Tibial nerve (tissue), 4 donors: ENCODE results near the gene SIPA1L3.

Experiments used
- EP300 ChIP-seq, 2 donors: sonication (generic); formaldehyde crosslinking; IDR thresholded peaks; one replicate each; pipeline ENCODE4 v1.6.1; 2017; ENCODE audit warnings: antibody characterized with exemption in 2 of 2, mild to moderate bottlenecking in 1 of 2
- POLR2A ChIP-seq, 2 donors: fragments of 450-650 bp; IDR thresholded peaks; one replicate each; pipeline ENCODE4 v1.6.1; 2017; ENCODE audit warnings: antibody characterized with exemption in 2 of 2, mild to moderate bottlenecking in 2 of 2, moderate library complexity in 2 of 2
- TF ChIP-seq, protein P1 (sequence below), 5 experiments: fragments of 200-600 bp in 3 of 5; fragments of 450-650 bp in 2 of 5; sonication (generic) in 3 of 5; IDR thresholded peaks; one replicate each; pipeline ENCODE4 v1.5.1; 2016 to 2019; ENCODE audit warnings: antibody characterized with exemption in 5 of 5, mild to moderate bottlenecking in 3 of 5, moderate library complexity in 2 of 5

DNA sequence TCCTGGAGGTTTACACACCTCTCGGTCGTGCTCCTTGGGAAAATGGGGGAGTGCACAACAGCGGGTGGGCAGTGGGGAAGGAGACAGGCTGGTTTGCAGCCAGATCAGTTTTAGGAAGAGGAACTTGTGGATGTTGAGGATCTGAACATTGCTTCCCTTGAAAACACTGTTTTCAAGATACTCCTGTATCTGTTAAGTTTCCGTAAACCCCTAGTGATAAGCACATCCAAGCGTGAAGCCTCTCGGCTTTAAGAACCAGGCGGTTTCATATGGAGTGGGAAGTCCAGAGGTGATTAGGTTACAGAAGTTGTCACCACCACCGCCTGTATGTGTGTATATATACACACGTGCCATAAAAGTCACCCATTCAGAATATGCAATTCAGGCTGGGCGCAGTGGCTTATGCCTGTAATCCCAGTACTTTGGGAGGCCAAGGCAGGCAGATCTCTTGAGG is 47.4 kb downstream of the SIPA1L3 start:
- TF ChIP-seq, protein P1, sequence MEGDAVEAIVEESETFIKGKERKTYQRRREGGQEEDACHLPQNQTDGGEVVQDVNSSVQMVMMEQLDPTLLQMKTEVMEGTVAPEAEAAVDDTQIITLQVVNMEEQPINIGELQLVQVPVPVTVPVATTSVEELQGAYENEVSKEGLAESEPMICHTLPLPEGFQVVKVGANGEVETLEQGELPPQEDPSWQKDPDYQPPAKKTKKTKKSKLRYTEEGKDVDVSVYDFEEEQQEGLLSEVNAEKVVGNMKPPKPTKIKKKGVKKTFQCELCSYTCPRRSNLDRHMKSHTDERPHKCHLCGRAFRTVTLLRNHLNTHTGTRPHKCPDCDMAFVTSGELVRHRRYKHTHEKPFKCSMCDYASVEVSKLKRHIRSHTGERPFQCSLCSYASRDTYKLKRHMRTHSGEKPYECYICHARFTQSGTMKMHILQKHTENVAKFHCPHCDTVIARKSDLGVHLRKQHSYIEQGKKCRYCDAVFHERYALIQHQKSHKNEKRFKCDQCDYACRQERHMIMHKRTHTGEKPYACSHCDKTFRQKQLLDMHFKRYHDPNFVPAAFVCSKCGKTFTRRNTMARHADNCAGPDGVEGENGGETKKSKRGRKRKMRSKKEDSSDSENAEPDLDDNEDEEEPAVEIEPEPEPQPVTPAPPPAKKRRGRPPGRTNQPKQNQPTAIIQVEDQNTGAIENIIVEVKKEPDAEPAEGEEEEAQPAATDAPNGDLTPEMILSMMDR (IDR thresholded peaks at IDR 0.05), result no peak
- TF ChIP-seq POLR2A (IDR thresholded peaks at IDR 0.05), result no peak
- no peak for TF ChIP-seq EP300 (IDR thresholded peaks at IDR 0.05)
